Stimulated activated CD4-positive, alpha-beta T cell treated with anti-CD3 and anti-CD28 coated beads, TNF-alpha, amount 100 ng/mL, for 1 hour (primary cell): ENCODE measurements around the gene LGSN.
"Not testable (repeated sequence)": the region's sequence is repeated elsewhere in the genome, so short reads cannot be mapped to it uniquely, and the experiment has no call there.

ENCODE experiments used
- DNase-seq, 3 donors: peaks; one replicate each; pipeline ENCODE4 v3.0.0-alpha.2; 2020; ENCODE audit warnings: low read depth in 3 of 3, low spot score in 1 of 3

Gene LGSN

DNA sequence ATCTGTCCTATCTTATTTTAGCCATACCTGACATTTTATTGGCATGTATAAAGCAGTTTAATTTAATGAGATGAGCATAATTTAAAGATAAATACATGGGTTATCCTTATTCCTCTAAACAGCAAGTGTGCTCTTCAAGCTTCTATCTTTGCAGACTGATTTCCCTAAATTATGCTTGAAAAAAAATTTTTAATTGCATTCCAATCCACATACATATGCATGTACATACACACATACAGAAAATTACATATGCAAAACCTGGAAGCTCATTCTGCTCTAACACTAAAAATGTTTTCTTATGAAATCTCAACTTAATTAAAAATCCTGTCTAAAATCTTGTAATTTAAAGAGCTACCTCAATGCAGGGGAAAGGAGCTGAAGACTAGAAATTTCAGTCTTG, 73.2 kb downstream of the LGSN start:
- DNase-seq, result no peak

- DNase-seq, result no peak
Observed at GRCh38 chr6:63245909-63246308, 73.9 kb downstream of the LGSN start.

DNA sequence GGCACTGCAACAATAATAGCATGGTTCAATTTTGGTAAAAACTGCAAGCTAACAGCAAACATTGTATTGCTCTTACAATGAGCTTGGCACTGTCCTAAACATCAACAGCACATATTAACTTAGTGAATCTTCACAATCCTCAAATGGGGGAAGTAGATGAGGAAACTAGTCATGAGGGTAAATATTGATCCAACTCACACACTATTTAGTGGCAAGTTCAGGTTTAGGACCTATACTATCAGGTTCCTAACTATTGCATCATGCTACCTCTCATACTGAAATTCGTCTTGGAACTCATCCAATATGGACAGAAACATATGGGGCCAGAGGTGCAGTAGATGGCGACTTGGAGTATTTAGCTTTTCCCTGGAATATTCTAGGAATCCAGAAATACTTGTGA, 74.4 kb downstream of the LGSN start:
- DNase-seq, result no peak

DNA sequence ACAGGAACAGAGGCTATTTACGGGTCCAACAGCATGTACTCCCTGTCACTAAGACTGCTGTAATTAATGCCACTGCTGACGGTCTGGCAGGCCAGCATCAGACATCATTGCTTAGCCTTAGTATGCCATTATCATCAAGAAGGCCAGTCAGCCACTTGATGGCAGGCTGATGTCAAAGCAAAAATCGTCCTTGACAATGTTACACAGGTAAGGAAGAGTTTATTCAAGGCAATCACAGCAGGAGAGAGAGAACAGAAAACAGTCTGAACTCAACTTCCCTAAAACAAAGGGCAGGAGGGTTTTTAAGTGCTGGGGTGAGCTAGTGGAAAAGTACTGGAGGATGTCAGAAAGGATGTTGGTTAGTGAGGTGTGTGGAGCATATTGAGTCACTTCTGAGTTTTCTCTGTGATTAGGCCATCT, 83.4 kb downstream of the LGSN start:
- DNase-seq, result no peak

DNA sequence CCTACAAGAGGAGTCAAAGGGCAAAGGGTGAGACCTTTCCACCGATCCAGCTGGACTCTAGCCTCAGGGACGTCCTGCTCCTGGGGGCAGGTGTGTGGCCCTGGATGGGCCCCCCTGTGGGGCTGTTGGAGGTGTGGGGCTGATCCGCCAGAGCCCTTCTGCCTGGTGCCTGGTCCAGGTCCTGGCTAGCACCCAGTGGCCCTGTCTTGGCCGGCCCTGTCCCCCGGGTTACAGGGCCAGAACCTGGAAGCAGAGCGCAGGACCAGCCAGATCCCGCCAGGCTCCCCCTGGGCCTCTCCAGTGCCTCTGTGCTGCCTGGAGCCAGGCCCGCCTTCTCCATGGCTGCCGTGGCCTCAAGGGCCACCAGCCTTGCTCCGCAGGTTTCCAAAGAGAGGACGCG, 89.3 kb downstream of the LGSN start:
- DNase-seq, result not testable (repeated sequence)

DNA sequence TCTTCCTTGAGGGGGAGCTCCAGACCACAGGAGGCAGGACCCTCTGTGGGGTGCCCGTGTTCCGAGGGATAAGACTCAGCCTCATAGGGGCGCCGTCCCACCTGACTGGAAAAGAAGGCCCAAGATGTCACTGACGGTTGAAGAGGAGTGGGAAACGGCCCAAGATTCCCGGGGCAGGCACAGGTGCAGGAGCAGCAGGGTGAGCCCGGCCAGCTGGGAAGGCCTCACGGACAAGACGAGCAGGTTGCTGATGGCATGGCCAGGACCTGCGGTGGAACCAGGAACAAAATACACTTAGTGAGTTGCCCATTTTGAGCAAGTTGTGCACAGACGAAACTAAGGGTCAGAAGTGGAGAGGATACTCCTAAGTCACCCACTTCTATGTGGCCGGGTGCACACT, 89.8 kb downstream of the LGSN start:
- DNase-seq, result not testable (repeated sequence)

- DNase-seq, result not testable (repeated sequence)
Observed at GRCh38 chr6:63227928-63228894, 91.6 kb downstream of the LGSN start.

GRCh38 chr6:63225987-63226386, 93.8 kb downstream of the LGSN start:
- not testable (repeated sequence) for DNase-seq
